Ascending aorta (tissue), 2 donors: ENCODE data around the gene RIF1. TPM values are rescaled to one million over a fixed set of nuclear protein-coding genes. Genes with fewer than 3 reads are reported as not detected.

Experiments used
- DNase-seq, 2 donors: peaks; one replicate each; pipeline ENCODE4 v3.0.0-alpha.2; 2019; ENCODE audit warnings: low spot score in 2 of 2
- H3K27ac ChIP-seq, 2 donors: fragments of 200-600 bp; sonication (generic); one replicate each; pipeline ENCODE4 v1.5.1; 2016 to 2017; ENCODE audit warnings: mild to moderate bottlenecking in 1 of 2
- H3K27me3 ChIP-seq: fragments of 200-600 bp; sonication (generic); one replicate; pipeline ENCODE4 v1.5.1; 2017
- H3K36me3 ChIP-seq, 2 donors: fragments of 200-600 bp; sonication (generic); one replicate each; pipeline ENCODE4 v1.5.1; 2016
- H3K4me1 ChIP-seq, 2 donors: fragments of 200-600 bp; sonication (generic); one replicate each; pipeline ENCODE4 v1.5.1; 2016 to 2017; ENCODE audit warnings: mild to moderate bottlenecking in 1 of 2
- H3K4me3 ChIP-seq, 2 donors: fragments of 200-600 bp; sonication (generic); one replicate each; pipeline ENCODE4 v1.5.1; 2016 to 2017; ENCODE audit warnings: mild to moderate bottlenecking in 1 of 2
- H3K9me3 ChIP-seq, 2 donors: fragments of 200-600 bp; sonication (generic); one replicate each; pipeline ENCODE4 v1.5.1; 2016
- CTCF ChIP-seq, 3 experiments: fragments of 200-600 bp in 2 of 3; fragments of 450-650 bp in 1 of 3; sonication (generic) in 2 of 3; IDR thresholded peaks; one replicate each; pipeline ENCODE4 v1.5.1; 2016 to 2019; ENCODE audit warnings: antibody characterized with exemption in 3 of 3, mild to moderate bottlenecking in 1 of 3, moderate library complexity in 1 of 3
- intact Hi-C: fragments of 100-400 bp; cut with DNase I; formaldehyde crosslinking; loops from one replicate; pipeline ENCODE4 v1.15.1; 2023
- total RNA-seq: library from RNA; depleted of rRNA; stranded (reverse); fragments of >200 nt; gene quantifications from one replicate; pipeline ENCODE4 v1.1.0, GENCODE V29; 2016

Gene RIF1
- 10.7 TPM for total RNA-seq

GRCh38 chr2:151409601-151410484 is at the start of gene RIF1:
TSS of gene RIF1 (plus strand) at chr2:151409902. CDS start at chr2:151410424, 522 bp downstream.
- H3K4me1 ChIP-seq, result peaks cover 0 to 10% of the 10 kb centered on the region in 2 donors
- peak; percentile 47 to 93 for DNase-seq
- H3K9me3 ChIP-seq, result no peaks in the 10 kb centered on the region
- H3K27me3 ChIP-seq, result no peaks in the 10 kb centered on the region
- H3K36me3 ChIP-seq, result peaks cover 2 to 14% of the 10 kb centered on the region in 2 donors
- peak within 1 kb of the TSS; percentile 85 to 91 for H3K27ac ChIP-seq
- TF ChIP-seq CTCF (IDR thresholded peaks at IDR 0.05), result peak; percentile 54 to 81 (median 55)
- intact Hi-C loops, result loop anchor here (1.0 to 10.0 kb wide), 3 partner anchors 119 to 1825 kb away; partner anchors contain the start of genes MMADHC and RBM43
- peak within 1 kb of the TSS; percentile 78 to 81 for H3K4me3 ChIP-seq

GRCh38 chr2:151361674-151362370 is 47.9 kb upstream of the RIF1 start:
- H3K36me3 ChIP-seq, result no peaks in the 10 kb centered on the region
- H3K27ac ChIP-seq, result no peak overlapping the region
- intact Hi-C loops, result no loop called here
- H3K4me1 ChIP-seq, result no peaks in the 10 kb centered on the region
- H3K9me3 ChIP-seq, result no peaks in the 10 kb centered on the region
- no peaks in the 10 kb centered on the region for H3K27me3 ChIP-seq
- no peak for TF ChIP-seq CTCF (IDR thresholded peaks at IDR 0.05)
- no peak overlapping the region for H3K4me3 ChIP-seq
- DNase-seq, result no peak

GRCh38 chr2:151363709-151364108 is 46.0 kb upstream of the RIF1 start:
- DNase-seq, result no peak
- Histone ChIP-seq H3K4me3 (no peak overlapping the region), H3K27ac (no peak overlapping the region), H3K4me1 (no peaks in the 10 kb centered on the region), H3K9me3 (no peaks in the 10 kb centered on the region), H3K36me3 (no peaks in the 10 kb centered on the region), H3K27me3 (no peaks in the 10 kb centered on the region)
- no peak for TF ChIP-seq CTCF (IDR thresholded peaks at IDR 0.05)
- intact Hi-C loops, result no loop called here

GRCh38 chr2:151367571-151367970 is 42.1 kb upstream of the RIF1 start:
- no peaks in the 10 kb centered on the region for H3K9me3 ChIP-seq
- intact Hi-C loops, result no loop called here
- H3K4me3 ChIP-seq, result no peak overlapping the region
- no peaks in the 10 kb centered on the region for H3K4me1 ChIP-seq
- no peaks in the 10 kb centered on the region for H3K36me3 ChIP-seq
- DNase-seq, result no peak
- H3K27me3 ChIP-seq, result no peaks in the 10 kb centered on the region
- no peak overlapping the region for H3K27ac ChIP-seq
- no peak for TF ChIP-seq CTCF (IDR thresholded peaks at IDR 0.05)

DNA sequence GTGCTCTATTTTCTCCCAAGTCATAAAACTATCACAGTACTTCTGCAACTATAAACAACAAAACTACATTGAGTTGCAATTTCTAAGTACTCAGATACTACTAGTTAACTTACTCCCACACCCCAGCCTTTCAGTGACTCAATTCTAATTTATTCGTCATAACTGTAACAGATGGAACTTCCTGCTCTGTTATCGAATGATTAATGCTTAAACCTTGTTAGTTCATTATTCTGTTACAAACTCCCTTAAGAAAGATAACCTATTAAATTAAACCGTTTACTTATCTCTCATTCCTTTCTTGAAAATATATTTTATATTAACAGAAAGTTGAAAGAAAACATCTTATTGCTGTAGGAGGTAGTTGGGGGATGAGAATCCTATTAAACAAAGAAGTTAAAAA is 35.3 kb upstream of the RIF1 start:
- no peaks in the 10 kb centered on the region for H3K36me3 ChIP-seq
- no peaks in the 10 kb centered on the region for H3K9me3 ChIP-seq
- TF ChIP-seq CTCF (IDR thresholded peaks at IDR 0.05), result no peak
- no peak overlapping the region for H3K27ac ChIP-seq
- no peak overlapping the region for H3K4me3 ChIP-seq
- H3K4me1 ChIP-seq, result no peaks in the 10 kb centered on the region
- intact Hi-C loops, result no loop called here
- H3K27me3 ChIP-seq, result no peaks in the 10 kb centered on the region
- DNase-seq, result no peak
